ENCODE data around the gene COA3. TPM values are rescaled to one million over a fixed set of nuclear protein-coding genes. Genes with fewer than 3 reads are reported as not detected.

The COA3 gene
- total RNA-seq, 2 donors from 2014 or later: 70.4 to 167 TPM

GRCh38 chr17:42783791-42784138, 14.7 kb downstream of the COA3 start:
- H3K27ac ChIP-seq: no peak overlapping the region
- no peaks in the 10 kb centered on the region for H3K9me3 ChIP-seq
- no peak for DNase-seq (ENCODE audit: low spot score)
- intact Hi-C loops (cut with DNase I): no loop called here
- 32% methylated on average over 22 of the region's 22 CpGs for WGBS
- no peaks in the 10 kb centered on the region for H3K36me3 ChIP-seq
- H3K4me1 ChIP-seq (replicated peaks): no peaks in the 10 kb centered on the region
- no peak overlapping the region for H3K4me3 ChIP-seq
- TF ChIP-seq POLR2AphosphoS5 (IDR thresholded peaks at IDR 0.05) (no peak), POLR2A (IDR thresholded peaks at IDR 0.05) (no peak)
- TF ChIP-seq, protein P1, sequence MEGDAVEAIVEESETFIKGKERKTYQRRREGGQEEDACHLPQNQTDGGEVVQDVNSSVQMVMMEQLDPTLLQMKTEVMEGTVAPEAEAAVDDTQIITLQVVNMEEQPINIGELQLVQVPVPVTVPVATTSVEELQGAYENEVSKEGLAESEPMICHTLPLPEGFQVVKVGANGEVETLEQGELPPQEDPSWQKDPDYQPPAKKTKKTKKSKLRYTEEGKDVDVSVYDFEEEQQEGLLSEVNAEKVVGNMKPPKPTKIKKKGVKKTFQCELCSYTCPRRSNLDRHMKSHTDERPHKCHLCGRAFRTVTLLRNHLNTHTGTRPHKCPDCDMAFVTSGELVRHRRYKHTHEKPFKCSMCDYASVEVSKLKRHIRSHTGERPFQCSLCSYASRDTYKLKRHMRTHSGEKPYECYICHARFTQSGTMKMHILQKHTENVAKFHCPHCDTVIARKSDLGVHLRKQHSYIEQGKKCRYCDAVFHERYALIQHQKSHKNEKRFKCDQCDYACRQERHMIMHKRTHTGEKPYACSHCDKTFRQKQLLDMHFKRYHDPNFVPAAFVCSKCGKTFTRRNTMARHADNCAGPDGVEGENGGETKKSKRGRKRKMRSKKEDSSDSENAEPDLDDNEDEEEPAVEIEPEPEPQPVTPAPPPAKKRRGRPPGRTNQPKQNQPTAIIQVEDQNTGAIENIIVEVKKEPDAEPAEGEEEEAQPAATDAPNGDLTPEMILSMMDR (IDR thresholded peaks at IDR 0.05): no peak
- no peaks in the 10 kb centered on the region for H3K27me3 ChIP-seq (replicated peaks; ENCODE audit: insufficient read depth)

GRCh38 chr17:42783062-42783790, 15.3 kb downstream of the COA3 start:
- Histone ChIP-seq H3K4me3 (peak overlapping the region in 1 of 2 donors; percentile 48), H3K9me3 (no peaks in the 10 kb centered on the region), H3K36me3 (no peaks in the 10 kb centered on the region), H3K4me1 (replicated peaks) (no peaks in the 10 kb centered on the region), H3K27ac (no peak overlapping the region), H3K27me3 (replicated peaks; ENCODE audit: insufficient read depth) (no peaks in the 10 kb centered on the region)
- TF ChIP-seq, protein P1 (IDR thresholded peaks at IDR 0.05): no peak
- WGBS: 52% methylated on average over 9 of the region's 9 CpGs
- DNase-seq (ENCODE audit: low spot score): no peak
- intact Hi-C loops (cut with DNase I): no loop called here

DNA sequence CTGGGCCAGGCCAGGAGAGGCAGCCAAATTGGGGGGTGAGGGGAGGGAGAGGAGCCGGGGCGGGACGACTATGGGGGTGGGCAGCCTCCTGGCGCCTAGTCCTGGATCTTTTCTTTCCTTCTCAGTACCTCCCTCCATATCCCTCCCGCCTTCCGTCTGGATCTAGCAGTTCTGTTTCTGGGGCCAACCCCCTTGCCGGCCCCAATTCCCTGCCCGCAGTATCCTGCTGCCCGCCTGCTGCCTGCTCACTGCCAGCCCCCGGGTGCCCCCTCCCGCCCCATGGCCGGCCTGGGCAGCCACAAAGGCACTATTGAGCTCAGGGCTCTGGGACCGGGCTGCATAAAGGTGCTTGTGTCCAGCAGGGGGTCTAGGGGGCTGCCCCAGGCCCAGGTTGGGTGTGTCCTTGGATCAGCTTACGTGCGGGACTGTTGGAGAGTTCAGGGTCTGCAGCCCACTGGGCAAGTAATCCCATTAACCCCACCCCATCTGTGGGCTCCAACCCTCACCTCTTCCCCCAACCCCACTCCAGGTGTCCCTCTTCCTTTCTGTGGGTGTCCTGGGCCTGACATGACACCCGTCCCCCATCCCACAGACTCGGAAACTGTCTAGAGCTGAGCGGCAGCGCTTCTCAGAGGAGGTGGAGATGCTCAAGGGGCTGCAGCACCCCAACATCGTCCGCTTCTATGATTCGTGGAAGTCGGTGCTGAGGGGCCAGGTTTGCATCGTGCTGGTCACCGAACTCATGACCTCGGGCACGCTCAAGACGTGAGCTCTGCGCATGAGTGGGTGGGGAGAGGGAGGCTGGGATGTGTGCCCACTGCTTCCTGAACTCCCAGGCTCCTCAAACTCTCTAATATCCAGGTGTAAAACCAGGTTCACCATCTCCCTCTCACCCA, 16.1 kb downstream of the COA3 start:
- Histone ChIP-seq H3K27me3 (replicated peaks; ENCODE audit: insufficient read depth) (no peaks in the 10 kb centered on the region), H3K4me3 (peak overlapping the region; percentile 48 to 52), H3K9me3 (no peaks in the 10 kb centered on the region), H3K27ac (peak overlapping the region; percentile 66 to 75), H3K4me1 (replicated peaks) (no peaks in the 10 kb centered on the region), H3K36me3 (no peaks in the 10 kb centered on the region)
- TF ChIP-seq, protein P1 (IDR thresholded peaks at IDR 0.05): no peak
- TF ChIP-seq POLR2A (IDR thresholded peaks at IDR 0.05) (no peak), POLR2AphosphoS5 (IDR thresholded peaks at IDR 0.05) (no peak)
- DNase-seq (ENCODE audit: low spot score): peak; percentile 45
- 33% methylated on average over 29 of the region's 29 CpGs for WGBS
- intact Hi-C loops (cut with DNase I): no loop called here

GRCh38 chr17:42781639-42782165, 16.8 kb downstream of the COA3 start:
- DNase-seq (ENCODE audit: low spot score): no peak
- WGBS: 38% methylated on average over 10 of the region's 10 CpGs
- H3K9me3 ChIP-seq: no peaks in the 10 kb centered on the region
- H3K27ac ChIP-seq: peak overlapping the region; percentile 66 to 75
- H3K27me3 ChIP-seq (replicated peaks; ENCODE audit: insufficient read depth): no peaks in the 10 kb centered on the region
- H3K36me3 ChIP-seq: no peaks in the 10 kb centered on the region
- intact Hi-C loops (cut with DNase I): no loop called here
- H3K4me3 ChIP-seq: peak overlapping the region; percentile 48 to 52
- TF ChIP-seq, protein P1 (IDR thresholded peaks at IDR 0.05): no peak
- TF ChIP-seq POLR2A (IDR thresholded peaks at IDR 0.05): no peak
- TF ChIP-seq POLR2AphosphoS5 (IDR thresholded peaks at IDR 0.05): no peak
- H3K4me1 ChIP-seq (replicated peaks): no peaks in the 10 kb centered on the region
